ENCODE data around the gene ELOVL6.

DNA sequence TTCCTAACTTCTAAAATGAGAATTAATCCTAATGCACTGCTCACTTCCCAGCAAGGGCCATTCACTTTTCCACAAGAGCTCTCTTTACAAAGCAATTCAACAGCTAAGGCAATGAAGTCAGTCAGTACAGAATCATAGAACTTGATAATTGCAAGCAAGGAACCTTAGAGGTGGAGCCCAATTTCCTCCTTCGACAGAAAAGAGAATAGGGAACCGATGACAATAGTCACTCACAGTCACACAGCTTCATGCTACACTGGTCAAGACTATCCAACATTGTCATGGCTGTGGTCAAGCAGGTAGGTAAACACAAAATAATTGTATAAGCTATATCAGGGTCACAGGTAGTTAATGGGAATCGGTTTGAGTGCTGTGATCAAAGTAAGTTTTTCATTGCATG is 90.0 kb downstream of the ELOVL6 start:
- TF ChIP-seq U2AF1 (optimal IDR thresholded peaks at IDR 0.05; ENCODE audit: low read depth, low read length) (no peak), BHLHE40 (IDR thresholded peaks at IDR 0.05; ENCODE audit: low read length) (no peak)
- TF ChIP-seq, protein P1, sequence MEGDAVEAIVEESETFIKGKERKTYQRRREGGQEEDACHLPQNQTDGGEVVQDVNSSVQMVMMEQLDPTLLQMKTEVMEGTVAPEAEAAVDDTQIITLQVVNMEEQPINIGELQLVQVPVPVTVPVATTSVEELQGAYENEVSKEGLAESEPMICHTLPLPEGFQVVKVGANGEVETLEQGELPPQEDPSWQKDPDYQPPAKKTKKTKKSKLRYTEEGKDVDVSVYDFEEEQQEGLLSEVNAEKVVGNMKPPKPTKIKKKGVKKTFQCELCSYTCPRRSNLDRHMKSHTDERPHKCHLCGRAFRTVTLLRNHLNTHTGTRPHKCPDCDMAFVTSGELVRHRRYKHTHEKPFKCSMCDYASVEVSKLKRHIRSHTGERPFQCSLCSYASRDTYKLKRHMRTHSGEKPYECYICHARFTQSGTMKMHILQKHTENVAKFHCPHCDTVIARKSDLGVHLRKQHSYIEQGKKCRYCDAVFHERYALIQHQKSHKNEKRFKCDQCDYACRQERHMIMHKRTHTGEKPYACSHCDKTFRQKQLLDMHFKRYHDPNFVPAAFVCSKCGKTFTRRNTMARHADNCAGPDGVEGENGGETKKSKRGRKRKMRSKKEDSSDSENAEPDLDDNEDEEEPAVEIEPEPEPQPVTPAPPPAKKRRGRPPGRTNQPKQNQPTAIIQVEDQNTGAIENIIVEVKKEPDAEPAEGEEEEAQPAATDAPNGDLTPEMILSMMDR (IDR thresholded peaks at IDR 0.05 in 2 of 3, conservative IDR thresholded peaks at IDR 0.05 in 1 of 3; ENCODE audit: insufficient read depth in 2 of 3, low read depth in 1 of 3, low read length in 3 of 3), result no peak
